Spinal cord (tissue), 10 donors: ENCODE measurements around the gene SERINC5. TPM values are rescaled to one million over a fixed set of nuclear protein-coding genes. Genes with fewer than 3 reads are reported as not detected.
"Not testable (repeated sequence)": the region's sequence is repeated elsewhere in the genome, so short reads cannot be mapped to it uniquely, and the experiment has no call there.

Source experiments
- DNase-seq, 6 donors: peaks; one replicate each; pipeline versions ENCODE4 v3.0.0 to v3.0.0-alpha.2; 2013 to 2015; ENCODE audit warnings: low spot score in 6 of 6, low read depth in 4 of 6
- H3K27ac ChIP-seq: one replicate; pipeline ENCODE4 v1.5.1; 2013; ENCODE audit warnings: low read depth, low read length, control low read depth
- H3K27me3 ChIP-seq: one replicate; pipeline ENCODE4 v1.6.1; 2013; ENCODE audit warnings: low read length; ENCODE audit not compliant: control insufficient read depth, insufficient read depth
- H3K36me3 ChIP-seq: one replicate; pipeline ENCODE4 v1.6.1; 2013; ENCODE audit warnings: low read length; ENCODE audit not compliant: control insufficient read depth, insufficient read depth
- H3K4me1 ChIP-seq: one replicate; pipeline ENCODE4 v1.6.1; 2013; ENCODE audit warnings: low read length; ENCODE audit not compliant: control insufficient read depth, insufficient read depth
- H3K4me3 ChIP-seq: one replicate; pipeline ENCODE4 v1.5.1; 2013; ENCODE audit warnings: low read depth, low read length, control low read depth
- H3K9me3 ChIP-seq: one replicate; pipeline ENCODE4 v1.6.1; 2013; ENCODE audit warnings: low read length; ENCODE audit not compliant: control insufficient read depth, insufficient read depth
- WGBS: methylation state at CpG from one replicate; pipeline ENCODE4 v1.1.5; 2013; ENCODE audit warnings: missing lambda C conversion rate; ENCODE audit not compliant: insufficient coverage; 5-methylcytosine and 5-hydroxymethylcytosine counted together
- polyA plus RNA-seq, 2 donors: library from polyadenylated mRNA; unstranded; fragments of 120-200 nt; gene quantifications; one replicate each; pipeline ENCODE4 v1.2.1, GENCODE V29; 2013; ENCODE audit not compliant: insufficient read length in 2 of 2
- total RNA-seq, 2 donors: library from RNA; depleted of rRNA in 1 of 2; stranded (reverse); fragments of 120-200 nt in 1 of 2; fragments of >200 nt in 1 of 2; gene quantifications; one replicate each; pipeline versions ENCODE4 v1.2.3 to v1.2.4, GENCODE V29; 2013 to 2014
- donor health status: healthy.

SERINC5 gene
- total and polyA plus RNA-seq, 4 donors: 43.2 to 67.5 (median 54.1) TPM

DNA sequence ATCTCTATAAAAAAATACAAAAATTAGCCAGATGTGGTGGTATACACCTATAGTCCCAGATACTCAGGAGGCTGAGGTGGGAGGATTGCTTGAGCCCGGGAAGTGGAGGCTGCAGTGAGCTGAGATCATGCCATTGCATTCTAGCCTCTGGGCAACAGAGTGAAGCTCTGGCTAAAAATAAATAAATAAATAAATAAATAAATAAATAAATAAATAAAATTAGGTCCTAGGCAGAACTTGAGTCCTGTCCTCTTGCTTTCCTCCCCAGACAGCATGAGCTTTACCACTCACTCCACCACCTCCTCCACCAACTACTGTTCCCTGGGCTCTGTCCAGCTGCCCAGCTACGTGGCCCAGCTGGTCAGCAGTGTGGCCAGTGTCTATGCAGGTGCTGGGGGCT lies 32.3 kb upstream of the SERINC5 start:
- Histone ChIP-seq H3K27ac (no peak overlapping the region), H3K4me1 (no peaks in the 10 kb centered on the region), H3K27me3 (no peaks in the 10 kb centered on the region), H3K9me3 (no peaks in the 10 kb centered on the region), H3K4me3 (no peak overlapping the region), H3K36me3 (no peaks in the 10 kb centered on the region)
- WGBS: 90% methylated on average over 1 of the region's 2 CpGs
- no peak for DNase-seq

DNA sequence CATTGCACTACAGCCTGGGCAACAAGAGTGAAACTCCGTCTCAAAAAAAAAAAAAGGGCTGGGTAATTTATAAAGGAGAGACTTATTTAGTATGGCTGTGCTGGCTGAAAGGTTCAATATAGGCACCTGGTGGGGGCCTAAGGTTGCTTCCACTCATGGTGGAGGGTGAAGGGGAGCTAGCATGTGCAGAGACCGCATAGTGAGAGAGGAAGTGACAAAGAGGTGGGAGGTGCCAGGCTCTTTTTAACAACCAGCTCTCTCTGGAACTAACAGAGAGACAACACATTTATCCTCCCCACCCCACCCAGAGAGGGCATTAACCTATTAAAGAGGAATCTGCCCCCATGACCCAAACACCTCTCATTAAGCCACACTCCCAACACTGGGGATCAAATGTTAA lies 28.9 kb upstream of the SERINC5 start:
- no peaks in the 10 kb centered on the region for H3K9me3 ChIP-seq
- no peak overlapping the region for H3K4me3 ChIP-seq
- WGBS: 55% methylated on average over 1 of the region's 2 CpGs
- no peak overlapping the region for H3K27ac ChIP-seq
- no peaks in the 10 kb centered on the region for H3K27me3 ChIP-seq
- no peak for DNase-seq
- no peaks in the 10 kb centered on the region for H3K36me3 ChIP-seq
- H3K4me1 ChIP-seq: no peaks in the 10 kb centered on the region

DNA sequence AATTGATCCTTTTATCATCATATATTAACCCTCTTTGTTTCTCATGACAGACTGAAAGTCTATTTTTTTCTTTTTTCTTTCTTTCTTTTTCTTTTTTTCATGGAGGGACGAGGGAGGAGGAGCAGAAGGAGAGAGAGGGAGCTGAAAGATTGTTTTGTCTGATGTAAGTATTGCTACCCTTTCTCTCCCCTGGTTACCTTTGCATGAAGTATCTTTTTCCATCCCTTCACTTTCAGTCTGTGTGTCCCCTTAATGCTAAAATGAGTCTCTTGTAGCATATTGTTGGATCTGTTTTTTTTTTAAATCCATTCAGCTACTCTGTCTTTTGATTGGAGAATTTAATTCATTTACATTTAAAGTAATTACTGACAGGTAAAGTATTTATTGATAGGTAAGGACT lies 27.5 kb upstream of the SERINC5 start:
- Histone ChIP-seq H3K4me3 (no peak overlapping the region), H3K9me3 (no peaks in the 10 kb centered on the region), H3K27me3 (no peaks in the 10 kb centered on the region), H3K27ac (no peak overlapping the region), H3K4me1 (no peaks in the 10 kb centered on the region), H3K36me3 (no peaks in the 10 kb centered on the region)
- DNase-seq: no peak
- WGBS: no CpG with 5 or more reads among the region's 1 CpG

DNA sequence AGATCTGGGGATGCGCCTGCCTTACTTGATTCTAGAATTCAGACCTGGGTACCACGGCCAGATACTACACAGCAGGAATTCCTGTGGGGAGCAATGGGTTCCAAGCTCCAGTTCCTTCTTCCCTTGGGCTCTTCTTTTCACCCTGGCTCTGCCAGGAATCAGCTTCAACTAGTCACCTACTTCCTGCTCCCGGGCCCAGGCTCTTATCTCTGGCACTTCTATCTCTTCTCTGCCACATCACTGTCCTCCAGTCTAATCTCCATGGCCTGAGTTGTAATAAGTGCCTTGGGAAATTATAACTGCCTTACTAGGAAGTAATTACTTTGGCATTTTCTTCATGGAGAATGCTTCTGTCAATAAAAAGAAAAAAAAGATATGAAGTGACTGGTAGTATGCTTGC lies 26.2 kb upstream of the SERINC5 start:
- Histone ChIP-seq H3K4me1 (no peaks in the 10 kb centered on the region), H3K9me3 (no peaks in the 10 kb centered on the region), H3K36me3 (no peaks in the 10 kb centered on the region), H3K27ac (no peak overlapping the region), H3K4me3 (no peak overlapping the region), H3K27me3 (no peaks in the 10 kb centered on the region)
- no peak for DNase-seq
- WGBS: 94% methylated on average over 2 of the region's 3 CpGs

DNA sequence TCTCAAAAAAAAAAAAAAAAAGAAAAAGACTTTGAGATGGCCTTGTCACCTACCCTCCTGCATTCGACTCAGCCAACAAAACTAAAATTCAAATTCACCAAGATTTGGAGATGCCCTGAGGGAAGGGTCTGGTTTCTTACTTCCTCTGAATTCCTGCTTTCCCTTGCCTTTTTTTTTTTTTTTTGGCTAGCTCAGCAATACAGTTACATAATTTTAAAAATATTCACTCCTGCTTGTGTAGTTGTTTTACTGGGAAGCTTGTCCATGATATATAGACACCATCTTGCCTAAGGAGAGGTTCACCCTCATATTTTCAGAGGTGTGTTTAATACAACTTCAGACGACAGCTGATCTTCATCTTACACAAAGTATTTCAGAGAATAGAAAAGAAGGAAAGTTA lies 21.3 kb upstream of the SERINC5 start:
- WGBS: no CpG with 5 or more reads among the region's 2 CpGs
- no peak for DNase-seq
- Histone ChIP-seq H3K4me3 (no peak overlapping the region), H3K9me3 (no peaks in the 10 kb centered on the region), H3K4me1 (no peaks in the 10 kb centered on the region), H3K27me3 (no peaks in the 10 kb centered on the region), H3K36me3 (no peaks in the 10 kb centered on the region), H3K27ac (no peak overlapping the region)

DNA sequence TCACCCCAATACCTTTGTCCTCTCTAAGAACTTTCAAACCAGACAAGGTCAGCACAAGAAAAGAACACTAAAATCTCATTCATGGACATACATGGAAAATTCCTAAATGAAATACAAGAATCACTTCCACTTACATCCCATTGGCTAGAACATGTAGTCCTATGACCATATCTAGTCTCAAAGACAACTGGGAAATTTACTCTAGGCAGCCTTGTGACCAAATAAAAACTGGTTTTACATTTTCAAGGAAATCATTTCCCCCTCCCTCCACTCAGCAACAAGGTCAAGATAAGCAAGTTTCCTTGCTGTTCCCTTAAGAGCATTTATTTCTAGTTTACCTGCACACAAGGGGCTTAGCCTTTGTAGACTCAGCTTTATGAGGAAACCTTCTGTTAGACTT lies 20.3 kb upstream of the SERINC5 start:
- DNase-seq: no peak
- Histone ChIP-seq H3K9me3 (no peaks in the 10 kb centered on the region), H3K27me3 (no peaks in the 10 kb centered on the region), H3K36me3 (no peaks in the 10 kb centered on the region), H3K4me1 (no peaks in the 10 kb centered on the region), H3K4me3 (no peak overlapping the region), H3K27ac (no peak overlapping the region)

DNA sequence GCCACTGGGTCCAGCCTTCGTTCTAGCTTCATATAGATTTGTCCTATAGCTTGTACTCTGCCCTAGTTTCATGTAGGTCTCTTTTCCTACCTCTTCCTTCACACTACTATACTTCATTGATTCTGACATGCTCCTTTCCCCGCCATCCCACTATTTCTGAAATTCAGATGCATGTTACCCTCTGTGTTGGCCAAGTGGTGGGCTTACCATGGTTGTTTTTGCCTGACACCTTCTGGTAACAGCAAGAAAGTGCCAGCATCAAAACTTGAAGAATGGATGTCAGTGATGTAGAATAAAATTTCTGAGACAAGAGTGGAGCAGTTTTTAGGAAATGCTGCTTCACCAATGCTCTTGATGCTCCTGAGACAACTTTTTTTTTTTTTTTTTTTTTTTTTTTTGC lies 19.5 kb upstream of the SERINC5 start:
- Histone ChIP-seq H3K4me3 (no peak overlapping the region), H3K27me3 (no peaks in the 10 kb centered on the region), H3K9me3 (no peaks in the 10 kb centered on the region), H3K27ac (no peak overlapping the region), H3K4me1 (no peaks in the 10 kb centered on the region), H3K36me3 (no peaks in the 10 kb centered on the region)
- WGBS: 80% methylated on average over 1 of the region's 2 CpGs
- DNase-seq: peak in 2 of 6 donors; percentile 77 to 84

DNA sequence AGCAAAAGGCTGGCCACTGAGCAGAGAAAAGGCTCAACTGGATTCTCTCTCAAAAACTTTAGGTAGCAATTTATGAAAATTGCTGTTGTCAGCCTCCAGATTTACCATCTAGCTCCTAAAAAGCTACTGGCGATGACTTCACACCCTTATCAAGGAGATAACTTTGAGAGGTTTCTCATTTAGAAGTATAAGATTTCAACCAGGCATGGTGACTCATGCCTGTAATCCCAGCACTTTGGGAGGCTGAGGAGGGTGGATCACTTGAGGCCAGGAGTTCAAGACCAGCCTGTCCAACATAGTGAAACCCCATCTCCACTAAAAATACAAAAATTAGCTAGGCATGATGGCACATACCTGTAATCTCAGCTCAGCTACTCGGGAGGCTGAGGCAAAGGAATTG lies 14.7 kb upstream of the SERINC5 start:
- not testable (repeated sequence) for H3K4me1 ChIP-seq, H3K27me3 ChIP-seq, H3K27ac ChIP-seq, H3K4me3 ChIP-seq, H3K36me3 ChIP-seq, DNase-seq, H3K9me3 ChIP-seq
- 100% methylated on average over 1 of the region's 2 CpGs for WGBS

DNA sequence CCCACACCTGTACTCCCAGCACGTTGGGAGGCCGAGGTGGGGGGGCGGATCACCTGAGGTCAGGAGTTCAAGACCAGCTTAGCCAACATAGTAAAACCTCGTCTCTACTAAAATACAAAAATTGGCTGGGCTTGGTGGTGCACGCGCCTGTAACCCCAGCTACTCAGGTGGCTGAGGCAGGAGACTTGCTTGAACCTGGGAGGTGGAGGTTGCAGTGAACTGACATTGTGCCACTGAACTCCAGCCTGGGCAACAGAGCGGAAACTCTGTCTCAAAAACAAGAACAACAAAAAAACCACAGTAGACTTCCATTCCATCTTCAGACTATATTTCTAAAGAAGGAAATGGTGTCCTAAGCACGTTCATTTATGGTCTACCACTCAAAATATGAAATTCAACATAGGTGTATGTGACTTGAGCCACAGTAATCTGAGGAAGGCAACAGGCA lies 14.2 kb upstream of the SERINC5 start:
- 76% methylated on average over 3 of the region's 8 CpGs for WGBS
- H3K4me3 ChIP-seq: no peak overlapping the region
- H3K27ac ChIP-seq: no peak overlapping the region
- no peaks in the 10 kb centered on the region for H3K9me3 ChIP-seq
- no peaks in the 10 kb centered on the region for H3K36me3 ChIP-seq
- H3K27me3 ChIP-seq: no peaks in the 10 kb centered on the region
- peaks cover 3% of the 10 kb centered on the region for H3K4me1 ChIP-seq
- no peak for DNase-seq

DNA sequence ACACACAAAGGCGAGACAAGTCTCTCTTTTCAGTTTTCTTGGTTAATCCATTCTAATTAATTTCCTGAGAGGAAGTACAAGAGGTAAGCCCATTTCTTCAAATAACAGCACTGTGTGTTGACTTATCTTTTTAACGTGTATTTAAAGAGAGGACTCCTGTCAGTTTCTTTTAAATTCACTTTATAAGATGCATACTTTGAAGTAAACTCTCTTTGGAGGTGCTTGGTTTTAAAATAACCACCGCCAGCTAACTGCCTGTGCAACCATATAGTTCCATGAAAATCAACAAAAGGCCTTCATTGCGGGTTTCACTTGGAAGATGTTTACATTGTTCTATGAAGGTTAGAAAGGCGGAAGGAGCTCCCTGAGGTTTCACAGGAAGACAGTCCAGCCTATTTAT lies 13.1 kb upstream of the SERINC5 start:
- H3K36me3 ChIP-seq: no peaks in the 10 kb centered on the region

More for the DNA sequence above, 13.1 kb upstream of the SERINC5 start:
- Histone ChIP-seq H3K27me3 (no peaks in the 10 kb centered on the region), H3K4me3 (no peak overlapping the region), H3K27ac (no peak overlapping the region), H3K9me3 (no peaks in the 10 kb centered on the region), H3K4me1 (peaks cover 3% of the 10 kb centered on the region)
- DNase-seq: no peak
- WGBS: no CpG with 5 or more reads among the region's 5 CpGs
